Measurements from ENCODE around the gene KCNMB2. TPM values are rescaled to one million over a fixed set of nuclear protein-coding genes. Genes with fewer than 3 reads are reported as not detected.

KCNMB2 gene
- not detected for total RNA-seq

DNA sequence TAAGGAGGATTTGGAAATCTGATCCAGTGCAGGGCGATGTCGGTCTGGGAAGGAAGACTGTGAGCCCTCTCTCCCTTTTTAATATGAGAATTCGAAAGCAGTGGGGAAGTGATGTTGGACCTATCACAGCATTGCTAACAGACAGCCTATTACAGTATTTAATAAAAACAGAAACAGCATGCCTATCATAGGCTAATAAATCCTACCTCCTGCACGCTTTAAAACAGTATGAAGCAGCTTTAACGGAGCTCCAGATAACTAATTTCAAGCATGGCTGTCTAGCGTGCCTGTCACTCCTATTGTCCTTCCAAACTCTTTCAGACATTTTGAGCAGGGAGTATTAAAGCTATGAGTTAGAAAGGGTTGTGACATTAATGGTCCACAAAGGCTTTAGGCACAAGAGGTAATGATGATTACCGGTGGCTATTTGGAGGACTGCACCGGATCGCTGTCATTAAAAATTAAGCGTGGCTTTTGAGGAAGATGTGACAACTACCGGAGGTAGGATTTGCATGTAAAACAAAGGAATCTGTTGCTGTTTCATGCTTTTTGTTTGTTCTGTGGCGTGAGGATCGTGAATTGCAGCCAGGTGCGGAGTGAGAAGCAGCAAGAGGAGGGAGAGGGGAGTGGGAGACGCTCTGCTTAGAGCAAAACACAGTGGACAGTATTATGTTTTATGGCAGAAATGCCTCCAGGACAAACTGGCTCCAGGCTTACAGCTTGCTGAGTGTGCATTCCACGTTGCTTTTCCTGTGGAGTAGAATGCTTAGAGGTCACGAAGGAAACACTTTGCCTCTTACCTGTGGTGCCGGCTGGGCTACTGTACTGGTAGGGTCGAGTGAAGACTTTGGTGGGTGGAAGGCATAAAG, at the start of gene KCNMB2:
Gene KCNMB2, plus strand, starts transcription at position 226 of the 869 bp plus-strand sequence.
- Mint-ChIP-seq H3K27me3 (peaks cover 25% of the 10 kb centered on the region), H3K36me3 (ENCODE audit: low read depth) (no peaks in the 10 kb centered on the region), H3K9me3 (no peaks in the 10 kb centered on the region), H3K27ac (no peak within 1 kb of the TSS), H3K4me3 (no peak within 1 kb of the TSS), H3K4me1 (no peaks in the 10 kb centered on the region)
- CTCF ChIA-PET: no interaction called here
- POLR2A ChIA-PET: no interaction called here
- DNase-seq: no peak

DNA sequence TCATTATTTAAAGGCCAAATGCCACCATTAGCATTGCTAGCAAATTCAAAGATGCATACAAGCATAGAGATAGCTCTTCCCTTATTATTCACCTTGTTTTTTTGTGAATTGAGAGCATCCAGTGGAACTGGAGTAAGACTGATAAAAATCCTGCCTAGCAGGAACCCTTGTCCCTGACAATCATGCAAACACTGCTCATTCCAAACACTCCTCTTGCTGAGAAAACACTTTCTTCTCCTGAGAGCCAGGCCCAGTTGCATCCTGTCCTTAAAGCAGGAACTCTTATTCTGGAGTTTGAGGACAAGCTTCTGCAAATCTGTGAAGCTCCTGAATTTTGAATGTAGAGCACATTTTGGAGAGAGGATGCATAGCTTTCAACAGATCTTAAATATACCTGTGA, 49.3 kb upstream of the KCNMB2 start:
- H3K9me3 Mint-ChIP-seq: no peaks in the 10 kb centered on the region
- no peaks in the 10 kb centered on the region for H3K27me3 Mint-ChIP-seq
- H3K27ac Mint-ChIP-seq: no peak overlapping the region
- CTCF ChIA-PET: no interaction called here
- H3K4me3 Mint-ChIP-seq: no peak overlapping the region
- H3K4me1 Mint-ChIP-seq: no peaks in the 10 kb centered on the region
- POLR2A ChIA-PET: no interaction called here
- no peak for DNase-seq
- H3K36me3 Mint-ChIP-seq (ENCODE audit: low read depth): no peaks in the 10 kb centered on the region

DNA sequence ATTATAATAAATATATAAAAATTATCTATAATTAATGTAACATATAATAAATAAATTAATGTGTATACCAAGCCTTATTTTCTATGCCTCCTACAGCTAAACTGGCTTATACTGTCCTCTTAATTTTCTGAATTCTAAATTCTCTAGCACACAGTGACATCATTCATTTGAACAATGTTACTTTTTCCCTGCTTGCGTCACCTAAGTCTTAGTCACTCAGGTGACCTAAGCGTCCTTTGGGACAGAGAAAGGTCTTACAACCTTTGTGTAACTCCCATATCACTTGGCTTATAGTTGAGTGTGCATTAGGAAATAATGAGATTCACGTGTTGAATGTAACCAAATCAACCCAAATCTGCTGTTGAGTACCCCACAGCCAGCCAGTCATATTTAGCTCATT, 48.5 kb upstream of the KCNMB2 start:
- H3K27ac Mint-ChIP-seq: no peak overlapping the region
- no peak overlapping the region for H3K4me3 Mint-ChIP-seq
- H3K9me3 Mint-ChIP-seq: no peaks in the 10 kb centered on the region
- no peaks in the 10 kb centered on the region for H3K27me3 Mint-ChIP-seq
- no peaks in the 10 kb centered on the region for H3K4me1 Mint-ChIP-seq
- H3K36me3 Mint-ChIP-seq (ENCODE audit: low read depth): no peaks in the 10 kb centered on the region
- DNase-seq: no peak
- ChIA-PET CTCF (no interaction called here), POLR2A (no interaction called here)

DNA sequence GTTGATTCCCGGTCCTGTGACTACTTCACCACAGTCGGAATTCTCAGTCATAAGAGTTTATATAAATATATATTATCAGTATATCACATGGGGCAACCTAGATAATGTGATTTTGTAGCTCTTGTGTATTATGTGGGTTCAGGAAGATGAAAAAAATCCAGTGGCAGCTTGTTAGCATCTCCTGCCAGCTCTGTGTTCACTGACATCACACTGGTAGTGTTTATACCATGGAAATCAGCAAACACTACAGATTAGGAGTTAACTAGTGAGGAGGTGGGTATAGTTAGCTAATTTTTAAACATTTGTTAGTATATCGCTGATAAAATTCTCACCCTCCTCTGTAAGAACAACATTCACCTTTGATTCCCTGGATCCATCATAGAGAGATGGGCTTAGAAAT, 44.5 kb upstream of the KCNMB2 start:
- Mint-ChIP-seq H3K27ac (no peak overlapping the region), H3K4me3 (no peak overlapping the region), H3K27me3 (no peaks in the 10 kb centered on the region), H3K36me3 (ENCODE audit: low read depth) (no peaks in the 10 kb centered on the region), H3K9me3 (no peaks in the 10 kb centered on the region), H3K4me1 (no peaks in the 10 kb centered on the region)
- ChIA-PET POLR2A (no interaction called here), CTCF (no interaction called here)
- no peak for DNase-seq

DNA sequence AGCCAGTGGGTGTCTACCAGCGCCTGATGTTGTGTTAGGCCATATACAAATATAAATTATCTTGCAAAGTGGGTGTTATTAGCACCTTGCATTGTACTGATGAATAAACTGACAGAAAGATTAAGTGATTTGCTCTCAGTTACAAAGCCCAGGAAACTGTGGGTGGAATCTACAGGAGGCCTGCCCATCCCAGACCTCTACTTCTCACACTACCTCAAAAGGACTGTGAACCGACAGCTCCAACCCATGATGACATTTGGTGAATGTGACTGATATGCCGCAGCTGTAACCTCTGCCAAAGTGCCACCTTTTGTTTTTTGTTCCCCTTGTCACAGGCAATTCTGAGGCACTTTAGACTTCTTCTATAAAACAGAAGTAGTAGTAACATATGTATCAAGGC, 43.7 kb upstream of the KCNMB2 start:
- no peaks in the 10 kb centered on the region for H3K36me3 Mint-ChIP-seq (ENCODE audit: low read depth)

DNA sequence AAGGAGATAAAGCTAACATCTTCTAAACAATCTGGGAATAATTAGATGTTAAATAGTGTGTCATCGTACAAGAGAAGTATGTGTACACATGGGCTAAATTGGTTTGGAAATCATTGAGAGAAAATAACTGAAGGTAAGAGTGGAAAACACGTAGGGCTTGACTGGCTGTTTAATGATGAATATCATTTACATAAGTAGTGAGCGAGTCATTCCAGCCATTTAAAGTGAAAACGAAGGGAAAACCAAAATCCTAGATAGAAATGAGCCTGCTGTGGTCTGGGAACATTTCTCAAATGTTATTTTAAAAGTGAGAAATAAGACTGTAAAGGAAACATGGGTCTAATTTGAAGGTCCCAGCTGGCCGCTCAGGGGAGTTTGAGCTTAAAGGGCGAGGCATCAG, 41.9 kb upstream of the KCNMB2 start:
- POLR2A ChIA-PET: no interaction called here
- CTCF ChIA-PET: no interaction called here
- Mint-ChIP-seq H3K36me3 (ENCODE audit: low read depth) (no peaks in the 10 kb centered on the region), H3K27ac (no peak overlapping the region), H3K27me3 (no peaks in the 10 kb centered on the region), H3K4me3 (no peak overlapping the region), H3K4me1 (no peaks in the 10 kb centered on the region), H3K9me3 (no peaks in the 10 kb centered on the region)
- DNase-seq: no peak

More for the DNA sequence above, 43.7 kb upstream of the KCNMB2 start:
- H3K27me3 Mint-ChIP-seq: no peaks in the 10 kb centered on the region
- H3K4me3 Mint-ChIP-seq: no peak overlapping the region
- no peak overlapping the region for H3K27ac Mint-ChIP-seq
- no peaks in the 10 kb centered on the region for H3K9me3 Mint-ChIP-seq
- DNase-seq: no peak
- ChIA-PET CTCF (no interaction called here), POLR2A (no interaction called here)
- H3K4me1 Mint-ChIP-seq: no peaks in the 10 kb centered on the region

DNA sequence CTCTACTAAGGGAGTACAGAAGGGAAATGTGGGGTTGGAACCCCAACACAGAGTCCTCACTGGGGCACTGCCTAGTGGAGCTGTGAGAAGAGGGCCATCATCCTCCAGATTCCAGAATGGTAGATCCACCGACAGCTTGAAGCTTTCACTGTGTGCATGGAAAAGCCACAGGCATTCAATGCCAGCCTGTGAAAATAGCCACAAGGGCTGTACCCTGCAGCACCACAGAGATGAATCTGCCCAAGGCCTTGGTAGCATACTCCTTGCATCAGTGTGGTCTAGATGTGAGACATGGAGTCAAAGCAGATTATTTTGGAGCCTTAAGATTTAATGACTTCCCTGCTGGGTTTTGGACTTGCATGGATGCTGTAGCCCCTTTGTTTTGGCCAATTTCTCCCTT, 39.3 kb upstream of the KCNMB2 start:
- Mint-ChIP-seq H3K27ac (no peak overlapping the region), H3K4me3 (no peak overlapping the region), H3K9me3 (no peaks in the 10 kb centered on the region), H3K36me3 (ENCODE audit: low read depth) (no peaks in the 10 kb centered on the region), H3K4me1 (no peaks in the 10 kb centered on the region), H3K27me3 (no peaks in the 10 kb centered on the region)
- no peak for DNase-seq
- ChIA-PET POLR2A (no interaction called here), CTCF (no interaction called here)

DNA sequence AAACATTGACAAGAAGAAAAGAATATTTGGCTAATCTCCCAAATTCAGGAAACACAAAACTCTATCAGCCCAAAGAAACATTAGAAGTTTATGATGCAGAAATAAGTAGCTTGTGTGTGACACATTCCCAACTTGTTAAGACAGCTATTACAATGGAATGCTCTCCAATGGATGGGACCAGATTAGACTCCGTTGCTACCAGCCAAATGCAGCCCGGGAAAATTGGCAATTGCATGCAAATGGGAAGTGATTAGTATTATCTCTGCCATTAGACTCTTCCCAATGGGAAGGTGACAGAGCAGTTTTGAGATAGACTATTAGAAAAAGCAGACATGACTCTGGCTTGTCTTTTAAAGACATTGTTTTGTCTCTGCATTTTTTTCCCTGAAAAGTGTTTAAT, 37.4 kb upstream of the KCNMB2 start:
- H3K4me3 Mint-ChIP-seq: no peak overlapping the region
- no peak overlapping the region for H3K27ac Mint-ChIP-seq
- POLR2A ChIA-PET: no interaction called here
- peaks cover 2% of the 10 kb centered on the region for H3K9me3 Mint-ChIP-seq
- no peaks in the 10 kb centered on the region for H3K27me3 Mint-ChIP-seq
- H3K36me3 Mint-ChIP-seq (ENCODE audit: low read depth): no peaks in the 10 kb centered on the region
- no peaks in the 10 kb centered on the region for H3K4me1 Mint-ChIP-seq
- CTCF ChIA-PET: no interaction called here
- no peak for DNase-seq

DNA sequence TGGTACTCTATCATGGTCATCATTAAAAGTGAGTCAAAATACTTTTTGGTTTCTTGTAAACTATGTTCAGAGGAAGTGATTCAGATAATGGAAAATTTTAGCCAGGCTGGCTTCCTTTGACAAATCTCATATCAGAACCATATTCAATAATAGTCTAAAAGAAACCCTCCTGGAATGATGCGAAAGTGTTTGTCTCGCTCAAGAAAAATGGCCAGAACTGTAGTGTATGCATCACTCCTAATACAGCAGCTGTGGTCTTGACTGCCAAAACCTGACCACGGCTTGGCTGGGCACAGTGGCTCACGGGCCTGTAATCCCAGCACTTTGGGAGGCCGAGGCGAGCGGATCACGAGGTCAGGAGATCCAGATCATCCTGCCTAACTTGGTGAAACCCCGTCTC, 35.6 kb upstream of the KCNMB2 start:
- no peaks in the 10 kb centered on the region for H3K4me1 Mint-ChIP-seq
- H3K4me3 Mint-ChIP-seq: no peak overlapping the region
- no peak for DNase-seq
- ChIA-PET CTCF (no interaction called here), POLR2A (no interaction called here)
- H3K36me3 Mint-ChIP-seq (ENCODE audit: low read depth): no peaks in the 10 kb centered on the region
- H3K9me3 Mint-ChIP-seq: peaks cover 2% of the 10 kb centered on the region
- H3K27ac Mint-ChIP-seq: no peak overlapping the region
- no peaks in the 10 kb centered on the region for H3K27me3 Mint-ChIP-seq

DNA sequence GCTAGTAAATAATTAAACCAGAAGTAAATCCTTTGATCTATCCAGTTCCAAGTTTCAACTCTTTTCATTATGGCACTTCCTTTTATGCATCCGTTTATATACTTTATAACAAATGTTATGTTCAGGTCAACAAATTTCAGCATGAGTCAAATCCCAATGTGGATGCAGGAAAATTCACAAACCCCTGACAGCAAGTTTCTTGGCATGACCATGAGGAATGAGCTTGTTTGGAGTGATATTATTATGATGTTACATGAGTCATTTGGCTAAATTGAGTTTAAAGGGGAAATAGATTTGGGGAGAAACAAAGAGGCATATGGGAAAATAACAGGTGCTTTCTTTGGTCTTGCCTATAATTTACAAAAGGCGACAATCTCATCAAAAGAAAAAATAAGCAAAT, 32.1 kb upstream of the KCNMB2 start:
- ChIA-PET POLR2A (no interaction called here), CTCF (no interaction called here)
- no peaks in the 10 kb centered on the region for H3K36me3 Mint-ChIP-seq (ENCODE audit: low read depth)
- no peak overlapping the region for H3K4me3 Mint-ChIP-seq
- no peaks in the 10 kb centered on the region for H3K4me1 Mint-ChIP-seq
- H3K27ac Mint-ChIP-seq: no peak overlapping the region
- peaks cover 2% of the 10 kb centered on the region for H3K9me3 Mint-ChIP-seq
- no peak for DNase-seq
- no peaks in the 10 kb centered on the region for H3K27me3 Mint-ChIP-seq

DNA sequence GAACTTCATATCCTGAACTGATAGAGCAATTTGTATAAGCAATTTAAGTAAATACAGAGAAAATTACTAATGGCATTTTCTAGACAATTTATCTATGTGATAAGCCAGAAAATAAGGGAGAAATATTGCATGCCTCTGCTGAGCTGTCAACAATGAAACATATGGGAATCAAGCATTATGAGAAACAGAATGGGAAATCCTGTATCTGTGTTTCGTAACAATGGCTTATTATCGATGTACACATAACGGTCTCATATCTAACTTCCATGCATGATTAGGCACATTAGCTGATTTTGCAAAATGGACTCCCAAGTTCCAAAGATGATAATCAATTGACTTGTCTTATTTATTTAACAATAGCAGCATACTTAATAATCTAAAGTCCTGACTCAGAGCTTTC, 30.4 kb upstream of the KCNMB2 start:
- DNase-seq: no peak
- Mint-ChIP-seq H3K4me1 (no peaks in the 10 kb centered on the region), H3K4me3 (no peak overlapping the region), H3K36me3 (ENCODE audit: low read depth) (no peaks in the 10 kb centered on the region), H3K9me3 (peaks cover 2% of the 10 kb centered on the region), H3K27ac (no peak overlapping the region), H3K27me3 (no peaks in the 10 kb centered on the region)
- ChIA-PET POLR2A (no interaction called here), CTCF (no interaction called here)

DNA sequence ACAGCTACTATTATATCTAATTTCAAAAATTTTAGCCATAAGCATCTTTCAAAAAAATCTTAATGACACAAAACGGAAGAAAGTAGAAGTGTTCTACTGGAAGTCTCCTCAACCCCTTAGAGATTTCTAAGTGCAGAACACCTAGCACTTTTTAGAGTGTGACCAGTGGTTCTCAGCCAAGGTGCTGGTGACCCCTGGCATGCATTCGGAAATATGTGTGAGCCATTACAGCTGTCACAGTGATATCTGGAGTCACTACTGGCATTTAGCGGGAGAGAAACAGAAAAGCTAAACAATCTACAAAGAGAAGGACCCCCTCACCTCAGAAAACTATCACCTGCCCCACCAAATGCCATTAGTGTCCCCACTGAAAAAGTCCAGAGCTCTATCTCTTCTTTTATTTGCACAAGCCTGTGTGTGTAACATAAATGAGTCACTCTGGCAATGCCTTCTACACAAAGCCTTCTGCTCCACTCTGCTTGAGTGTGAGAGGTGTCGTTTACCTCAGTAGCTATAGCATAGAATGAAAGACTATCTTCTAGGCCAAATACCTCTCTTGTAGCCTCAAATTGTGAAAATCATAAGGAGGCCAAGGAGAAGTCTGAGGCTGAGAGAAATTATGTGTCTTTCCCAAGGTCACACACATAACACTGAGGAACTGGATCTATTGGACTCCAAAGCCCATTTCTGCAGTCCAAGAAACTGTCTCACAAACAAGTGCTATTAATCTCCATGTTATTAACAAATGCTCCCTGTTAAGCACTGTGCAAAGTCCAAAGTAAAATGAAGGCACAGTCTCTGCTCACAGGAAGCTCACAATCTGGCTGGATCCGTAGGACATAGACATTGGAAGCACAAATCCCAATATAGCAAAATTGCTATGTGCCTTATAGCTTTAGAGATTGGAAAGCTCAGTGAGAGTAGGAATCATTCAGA, 28.5 kb upstream of the KCNMB2 start:
- Mint-ChIP-seq H3K4me3 (no peak overlapping the region), H3K36me3 (ENCODE audit: low read depth) (no peaks in the 10 kb centered on the region), H3K4me1 (no peaks in the 10 kb centered on the region), H3K9me3 (peaks cover 2% of the 10 kb centered on the region), H3K27me3 (no peaks in the 10 kb centered on the region), H3K27ac (no peak overlapping the region)
- CTCF ChIA-PET: no interaction called here
- DNase-seq: no peak
- POLR2A ChIA-PET: no interaction called here

DNA sequence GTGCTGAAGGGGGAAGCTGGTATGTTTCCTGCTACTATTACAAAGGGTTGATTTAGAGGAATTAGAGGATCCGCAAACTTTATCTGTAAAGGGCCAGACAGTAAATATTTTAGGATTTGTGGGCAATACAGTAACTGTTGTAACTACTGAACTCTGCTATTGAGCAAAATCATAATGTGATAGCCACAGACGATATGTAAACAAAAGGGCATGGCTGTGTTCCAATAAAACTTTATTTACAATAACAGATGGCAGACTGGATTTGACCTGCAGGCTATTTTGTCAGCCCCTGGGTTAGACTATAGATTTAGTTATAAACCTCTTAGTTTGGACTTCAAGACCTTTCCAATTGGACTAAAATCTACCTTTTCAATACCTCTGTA, 27.8 kb upstream of the KCNMB2 start:
- ChIA-PET CTCF (no interaction called here), POLR2A (no interaction called here)
- no peaks in the 10 kb centered on the region for H3K9me3 Mint-ChIP-seq
- no peak for DNase-seq
- no peak overlapping the region for H3K27ac Mint-ChIP-seq
- no peaks in the 10 kb centered on the region for H3K36me3 Mint-ChIP-seq (ENCODE audit: low read depth)
- H3K4me3 Mint-ChIP-seq: no peak overlapping the region
- H3K4me1 Mint-ChIP-seq: no peaks in the 10 kb centered on the region
- H3K27me3 Mint-ChIP-seq: no peaks in the 10 kb centered on the region

DNA sequence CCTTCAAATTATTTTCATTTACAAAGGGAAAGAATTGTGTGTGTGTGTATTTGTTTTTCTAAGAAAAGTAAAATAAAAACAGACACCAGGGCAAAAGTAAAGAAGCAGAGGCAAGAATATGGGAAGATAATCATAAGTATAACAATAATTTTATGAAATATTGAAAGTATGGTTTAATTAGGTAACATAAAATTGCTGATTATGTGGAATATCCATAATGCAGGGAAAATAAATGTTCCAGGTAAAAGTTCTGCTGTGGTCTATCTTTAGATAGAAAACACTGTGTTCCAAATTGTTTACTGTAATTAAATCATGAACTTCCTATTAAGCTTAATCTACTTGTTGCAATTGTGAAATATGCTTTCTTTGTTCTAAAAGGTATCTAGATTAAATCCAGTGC, 25.7 kb upstream of the KCNMB2 start:
- Mint-ChIP-seq H3K9me3 (no peaks in the 10 kb centered on the region), H3K4me3 (no peak overlapping the region), H3K27me3 (no peaks in the 10 kb centered on the region), H3K27ac (no peak overlapping the region), H3K4me1 (no peaks in the 10 kb centered on the region), H3K36me3 (ENCODE audit: low read depth) (no peaks in the 10 kb centered on the region)
- CTCF ChIA-PET: no interaction called here
- POLR2A ChIA-PET: no interaction called here
- DNase-seq: no peak
